Gastroesophageal sphincter (tissue), 4 donors: ENCODE measurements around the gene OR5K4. TPM values are rescaled to one million over a fixed set of nuclear protein-coding genes. Genes with fewer than 3 reads are reported as not detected.
"Not testable (repeated sequence)": the region's sequence is repeated elsewhere in the genome, so short reads cannot be mapped to it uniquely, and the experiment has no call there.

ENCODE experiments used
- ATAC-seq: fragments of 150-250 bp; one replicate; pipeline ENCODE4 v1.9.1; 2016; ENCODE audit warnings: mild to moderate bottlenecking, moderate library complexity
- H3K27ac ChIP-seq, 4 donors: fragments of 200-600 bp; sonication (generic) in 3 of 4; 1 replicate in 3 of 4; 2 replicates in 1 of 4; pipeline ENCODE4 v1.5.1; 2016 to 2019
- H3K27me3 ChIP-seq: fragments of 200-600 bp; sonication (generic); one replicate; pipeline ENCODE4 v1.5.1; 2019
- H3K36me3 ChIP-seq, 2 donors: fragments of 200-600 bp; sonication (generic); one replicate each; pipeline ENCODE4 v1.5.1; 2019; ENCODE audit warnings: control low read depth in 1 of 2
- H3K4me1 ChIP-seq, 3 donors: fragments of 200-600 bp; sonication (generic); 1 replicate in 2 of 3; 2 replicates in 1 of 3; pipeline ENCODE4 v1.5.1; 2016 to 2019; ENCODE audit warnings: control low read depth in 2 of 3
- H3K4me3 ChIP-seq, 2 donors: fragments of 200-600 bp; sonication (generic); one replicate each; pipeline ENCODE4 v1.5.1; 2019; ENCODE audit warnings: mild to moderate bottlenecking in 1 of 2, moderate library complexity in 1 of 2
- H3K9me3 ChIP-seq, 3 donors: fragments of 200-600 bp; sonication (generic); one replicate each; pipeline ENCODE4 v1.5.1; 2017 to 2019; ENCODE audit warnings: control low read depth in 2 of 3
- CTCF ChIP-seq, 4 experiments: fragments of 200-600 bp in 2 of 4; fragments of 450-650 bp in 2 of 4; sonication (generic) in 1 of 4; IDR thresholded peaks; one replicate each; pipeline ENCODE4 v1.5.1; 2017 to 2019; ENCODE audit warnings: antibody characterized with exemption in 4 of 4, mild to moderate bottlenecking in 2 of 4, moderate library complexity in 2 of 4
- EP300 ChIP-seq: sonication (generic); formaldehyde crosslinking; IDR thresholded peaks from one replicate; pipeline ENCODE4 v1.6.1; 2017; ENCODE audit warnings: antibody characterized with exemption, mild to moderate bottlenecking
- POLR2A ChIP-seq, 2 donors: fragments of 450-650 bp; IDR thresholded peaks; one replicate each; pipeline ENCODE4 v1.6.1; 2017; ENCODE audit warnings: antibody characterized with exemption in 2 of 2, mild to moderate bottlenecking in 2 of 2, moderate library complexity in 1 of 2
- POLR2AphosphoS5 ChIP-seq: sonication (generic); formaldehyde crosslinking; IDR thresholded peaks from one replicate; pipeline ENCODE4 v1.6.1; 2017; ENCODE audit warnings: antibody characterized with exemption
- WGBS, 2 donors: methylation state at CpG; one replicate each; pipeline ENCODE4 v1.1.5; 2018; ENCODE audit warnings: low coverage in 1 of 2; 5-methylcytosine and 5-hydroxymethylcytosine counted together
- total RNA-seq, 4 donors: library from RNA; depleted of rRNA; stranded (reverse); fragments of >200 nt; gene quantifications; one replicate each; pipeline ENCODE4 v1.1.0, GENCODE V29; 2016

Gene OR5K4
- total RNA-seq, 4 donors from 2014 or later: not detected

DNA sequence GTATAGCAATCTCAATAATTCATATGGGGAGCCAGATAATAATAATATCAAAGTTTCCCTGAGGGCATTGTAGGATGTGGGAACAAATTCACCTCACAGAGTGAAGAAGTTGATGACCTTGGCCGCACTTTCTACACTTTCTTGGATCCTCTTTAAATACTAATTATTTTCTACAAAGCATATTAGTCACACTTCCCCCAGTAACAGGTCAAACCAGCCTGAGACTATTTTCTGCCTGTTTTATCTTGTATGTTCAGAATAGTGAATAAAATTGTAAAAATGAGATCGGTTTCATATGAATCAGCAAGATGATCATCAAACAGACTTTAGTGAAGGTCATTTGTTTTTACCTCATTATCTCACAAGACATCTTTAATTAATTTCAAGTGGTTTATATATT lies 34.5 kb downstream of the OR5K4 start:
- no peak overlapping the region for H3K4me3 ChIP-seq
- H3K36me3 ChIP-seq: no peaks in the 10 kb centered on the region
- no peak for ATAC-seq
- H3K9me3 ChIP-seq: no peaks in the 10 kb centered on the region
- TF ChIP-seq EP300 (no peak), POLR2A (IDR thresholded peaks at IDR 0.05) (no peak), CTCF (IDR thresholded peaks at IDR 0.05) (no peak), POLR2AphosphoS5 (no peak)
- H3K27ac ChIP-seq: no peak overlapping the region
- 86 to 90% methylated on average over 2 of the region's 2 CpGs for WGBS, 2 donors
- H3K27me3 ChIP-seq: no peaks in the 10 kb centered on the region
- H3K4me1 ChIP-seq: no peaks in the 10 kb centered on the region

DNA sequence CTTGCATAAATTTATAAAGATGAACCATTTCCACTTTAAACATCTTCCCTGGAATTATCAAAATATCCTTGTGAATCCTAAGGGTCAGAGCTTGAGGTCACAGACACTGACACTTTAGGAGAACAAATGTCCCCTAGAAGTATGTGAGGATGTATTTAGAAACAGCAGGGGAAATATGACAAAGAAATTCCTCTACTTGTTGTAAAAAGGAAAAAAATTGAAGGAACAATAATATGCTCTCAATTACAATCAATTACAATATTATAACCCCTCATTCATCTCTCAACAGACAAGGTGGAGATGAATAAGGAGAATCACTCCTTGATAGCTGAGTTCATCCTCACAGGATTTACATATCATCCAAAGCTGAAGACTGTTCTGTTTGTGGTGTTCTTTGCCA lies 36.7 kb downstream of the OR5K4 start, which contains the start of gene OR5K3:
Gene OR5K3, plus strand, starts transcription at position 301 of the 400 bp plus-strand sequence. Its CDS starts 0 bp downstream, at position 301.
- no peak within 1 kb of the TSS for H3K4me3 ChIP-seq
- no peak for ATAC-seq
- no peaks in the 10 kb centered on the region for H3K4me1 ChIP-seq
- H3K9me3 ChIP-seq: no peaks in the 10 kb centered on the region
- no peak for TF ChIP-seq POLR2AphosphoS5
- TF ChIP-seq EP300: no peak
- no peak for TF ChIP-seq POLR2A (IDR thresholded peaks at IDR 0.05)
- TF ChIP-seq CTCF (IDR thresholded peaks at IDR 0.05): no peak
- no peaks in the 10 kb centered on the region for H3K27me3 ChIP-seq
- H3K27ac ChIP-seq: no peak within 1 kb of the TSS
- no peaks in the 10 kb centered on the region for H3K36me3 ChIP-seq

GRCh38 chr3:98395101-98395500 lies 41.4 kb downstream of the OR5K4 start:
- Histone ChIP-seq H3K4me1 (no peaks in the 10 kb centered on the region), H3K36me3 (no peaks in the 10 kb centered on the region), H3K9me3 (peaks cover 0 to 24% (median 0%) of the 10 kb centered on the region in 3 donors), H3K4me3 (no peak overlapping the region), H3K27ac (no peak overlapping the region), H3K27me3 (no peaks in the 10 kb centered on the region)
- TF ChIP-seq POLR2AphosphoS5: no peak
- TF ChIP-seq CTCF (IDR thresholded peaks at IDR 0.05): no peak
- no peak for TF ChIP-seq POLR2A (IDR thresholded peaks at IDR 0.05)
- no peak for TF ChIP-seq EP300
- ATAC-seq: no peak

DNA sequence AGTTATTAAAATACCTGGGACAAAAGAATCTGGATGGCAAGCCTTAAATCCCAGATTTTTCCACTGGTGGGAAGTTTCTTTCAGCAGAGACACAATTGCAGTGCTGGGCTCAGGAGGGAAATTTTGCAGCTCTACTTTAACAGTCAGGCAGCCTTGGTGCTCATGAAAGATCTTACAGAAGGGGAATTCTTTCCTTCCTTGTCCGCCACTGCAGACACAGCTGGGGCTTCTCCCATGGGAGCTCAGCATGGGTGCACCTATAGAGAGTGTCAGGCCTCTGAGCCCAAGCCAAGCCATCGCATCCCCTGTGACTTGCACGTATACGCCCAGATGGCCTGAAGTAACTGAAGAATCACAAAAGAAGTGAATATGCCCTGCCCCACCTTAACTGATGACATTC lies 42.8 kb downstream of the OR5K4 start:
- ATAC-seq, H3K4me3 ChIP-seq, H3K36me3 ChIP-seq, H3K27ac ChIP-seq, H3K27me3 ChIP-seq, H3K4me1 ChIP-seq: not testable (repeated sequence)
- peaks cover 0 to 29% (median 0%) of the 10 kb centered on the region in 3 donors for H3K9me3 ChIP-seq
- no CpG with 5 or more reads among the region's 4 CpGs for WGBS, 2 donors

- Histone ChIP-seq H3K27ac (no peak overlapping the region), H3K36me3 (no peaks in the 10 kb centered on the region), H3K4me3 (no peak overlapping the region), H3K27me3 (no peaks in the 10 kb centered on the region), H3K9me3 (peaks cover 0 to 49% (median 0%) of the 10 kb centered on the region in 3 donors), H3K4me1 (no peaks in the 10 kb centered on the region)
- ATAC-seq: no peak
- TF ChIP-seq POLR2A (IDR thresholded peaks at IDR 0.05): no peak
- no peak for TF ChIP-seq EP300
- TF ChIP-seq CTCF (IDR thresholded peaks at IDR 0.05): no peak
- TF ChIP-seq POLR2AphosphoS5: no peak
Measured at GRCh38 chr3:98398513-98398912, 44.9 kb downstream of the OR5K4 start.

DNA sequence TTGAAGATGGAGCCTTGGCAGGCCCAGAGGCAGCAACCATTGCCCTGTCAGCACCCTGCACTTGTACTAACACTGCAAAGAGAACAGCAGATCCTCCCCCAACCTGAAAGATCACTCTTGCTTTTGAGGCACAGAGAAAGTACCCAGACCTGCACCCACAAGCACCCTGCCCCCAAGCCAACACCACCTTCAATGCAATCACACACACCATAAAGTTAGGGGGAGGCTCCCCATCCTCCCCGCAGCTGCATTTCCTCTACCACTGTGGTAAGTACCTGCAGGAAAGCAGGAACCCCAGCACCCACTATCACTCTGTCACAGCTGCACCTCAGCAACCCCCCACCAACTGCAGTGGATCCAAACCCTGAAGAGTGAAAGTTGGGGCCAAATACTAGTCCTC lies 48.9 kb downstream of the OR5K4 start:
- no peaks in the 10 kb centered on the region for H3K27me3 ChIP-seq
- no peak for ATAC-seq
- no peaks in the 10 kb centered on the region for H3K4me1 ChIP-seq
- no peak for TF ChIP-seq POLR2A (IDR thresholded peaks at IDR 0.05)
- TF ChIP-seq POLR2AphosphoS5: no peak
- TF ChIP-seq EP300: no peak
- no peak for TF ChIP-seq CTCF (IDR thresholded peaks at IDR 0.05)
- H3K27ac ChIP-seq: no peak overlapping the region
- no peak overlapping the region for H3K4me3 ChIP-seq
- H3K36me3 ChIP-seq: no peaks in the 10 kb centered on the region
- peaks cover 0 to 84% (median 0%) of the 10 kb centered on the region in 3 donors for H3K9me3 ChIP-seq
- WGBS, 2 donors: 100% methylated on average over 1 of the region's 1 CpG; no CpG with 5 or more reads in 1 of the 2 donors
